HCT116 (cell line): Measurements from ENCODE around the gene FAM43B. TPM values are rescaled to one million over a fixed set of nuclear protein-coding genes. Genes with fewer than 3 reads are reported as not detected.

Source experiments
- ATAC-seq: fragments of 200-7000 bp; cut with Tn5 transposase; 2 replicates; pipeline ENCODE4 v1.9.1; 2020; ENCODE audit warnings: mild to moderate bottlenecking, moderate library complexity
- BruUV-seq: library from RNA; stranded (reverse); fragments of 400-500 nt; replicated peaks from 2 replicates; lab custom pipeline; 2021; lab: Mats Ljungman, UMichigan
- CTCF ChIA-PET: fragments of 300-600 bp; sonication (Branson Sonifier 250); formaldehyde crosslinking; loops from one replicate; lab custom pipeline; 2021; ENCODE audit warnings: antibody characterized with exemption; lab: Charles Lee
- POLR2A ChIA-PET: fragments of 300-600, 350-600 bp; sonication (Branson Sonifier 250); formaldehyde crosslinking; loops from one replicate; lab custom pipeline; 2021; ENCODE audit warnings: antibody characterized with exemption; lab: Charles Lee
- RAD21 ChIA-PET, 2 experiments: fragments of 300-600 bp; sonication (Branson Sonifier 250); formaldehyde crosslinking; loops; one replicate each; lab custom pipeline; 2023; ENCODE audit warnings: low total read pairs in 2 of 2; ENCODE audit not compliant: uncharacterized antibody in 2 of 2, unreplicated experiment in 2 of 2, low non-redundant PET in 1 of 2; lab: Charles Lee
- DNase-seq: peaks from one replicate; pipeline ENCODE4 v3.0.0-alpha.2; 2010; ENCODE audit warnings: low read depth, low spot score
- H2AFZ ChIP-seq: fragments of 200-600 bp; shearing (Covaris generic), sonication (generic); 2 replicates; pipeline ENCODE4 v1.6.1; 2017; ENCODE audit warnings: low read depth, mixed run types, mixed read lengths, antibody characterized with exemption, low read length; ENCODE audit not compliant: poor library complexity, severe bottlenecking
- H3K27ac ChIP-seq: 2 replicates; pipeline ENCODE4 v1.5.1; 2012; ENCODE audit warnings: low read depth, low read length
- H3K27me3 ChIP-seq: fragments of 200-600 bp; sonication (generic); 2 replicates; pipeline ENCODE4 v1.6.1; 2016; ENCODE audit warnings: mixed run types, low read length, mixed read lengths; ENCODE audit not compliant: insufficient read depth
- H3K36me3 ChIP-seq, 2 experiments: fragments of 200-500 bp in 1 of 2; fragments of 200-600 bp in 1 of 2; sonication (Bioruptor generic) in 1 of 2; sonication (generic) in 1 of 2; 2 replicates each; pipeline versions ENCODE4 v1.5.1 to v1.6.1; 2014 to 2016; ENCODE audit warnings: low read length in 2 of 2, inconsistent platforms in 1 of 2, mixed read lengths in 1 of 2, mixed run types in 1 of 2; ENCODE audit not compliant: insufficient read depth in 2 of 2, control insufficient read depth in 1 of 2
- H3K4me1 ChIP-seq, 2 experiments: fragments of 200-600 bp in 1 of 2; sonication (generic) in 1 of 2; 2 replicates each; pipeline versions ENCODE4 v1.5.1 to v1.6.1; 2012 to 2017; ENCODE audit warnings: low read length in 2 of 2, inconsistent platforms in 1 of 2, mild to moderate bottlenecking in 1 of 2, mixed read lengths in 1 of 2, mixed run types in 1 of 2, moderate library complexity in 1 of 2; ENCODE audit not compliant: insufficient read depth in 2 of 2, control insufficient read depth in 1 of 2
- H3K4me2 ChIP-seq: fragments of 200-600 bp; sonication (generic); 2 replicates; pipeline ENCODE4 v1.6.1; 2017; ENCODE audit warnings: mixed run types, low read length, mixed read lengths
- H3K4me3 ChIP-seq, 2 experiments: fragments of 200-600 bp in 1 of 2; sonication (generic) in 1 of 2; replicated peaks in 1 of 2; 2 replicates each; pipeline ENCODE4 v1.5.1; 2011 to 2016; ENCODE audit warnings: low read length in 2 of 2, control low read depth in 1 of 2, low read depth in 1 of 2, mild to moderate bottlenecking in 1 of 2, mixed read lengths in 1 of 2, mixed run types in 1 of 2
- H3K79me2 ChIP-seq: fragments of 200-600 bp; sonication (generic); 2 replicates; pipeline ENCODE4 v1.6.1; 2017; ENCODE audit warnings: mild to moderate bottlenecking, mixed run types, low read length, moderate library complexity, mixed read lengths; ENCODE audit not compliant: insufficient read depth
- H3K9ac ChIP-seq: fragments of 200-600 bp; sonication (generic); 2 replicates; pipeline ENCODE4 v1.6.1; 2016; ENCODE audit warnings: low read length, mixed read lengths
- H3K9me2 ChIP-seq: fragments of 200-600 bp; sonication (generic), shearing (Covaris generic); 2 replicates; pipeline ENCODE4 v1.6.1; 2017; ENCODE audit warnings: mixed run types, mild to moderate bottlenecking, moderate library complexity; ENCODE audit not compliant: insufficient read depth
- H3K9me3 ChIP-seq, 2 experiments: fragments of 200-500 bp in 1 of 2; fragments of 200-600 bp in 1 of 2; sonication (Bioruptor generic) in 1 of 2; sonication (generic) in 1 of 2; 2 replicates each; pipeline ENCODE4 v1.6.1; 2014 to 2017; ENCODE audit warnings: low read length in 2 of 2, mixed read lengths in 2 of 2, inconsistent platforms in 1 of 2, low read depth in 1 of 2, mild to moderate bottlenecking in 1 of 2, mixed run types in 1 of 2, moderate library complexity in 1 of 2; ENCODE audit not compliant: control insufficient read depth in 1 of 2, insufficient read depth in 1 of 2
- H4K20me1 ChIP-seq: fragments of 200-600 bp; sonication (generic), shearing (Covaris generic); 2 replicates; pipeline ENCODE4 v1.6.1; 2017; ENCODE audit warnings: mixed run types, mild to moderate bottlenecking, moderate library complexity; ENCODE audit not compliant: insufficient read depth
- CBX3 ChIP-seq: IDR thresholded peaks from 2 replicates; pipeline ENCODE4 v1.6.1; 2012; ENCODE audit warnings: low read depth
- EGR1 ChIP-seq: IDR thresholded peaks from 2 replicates; pipeline ENCODE4 v1.6.1; 2012; ENCODE audit warnings: low read depth
- ELF1 ChIP-seq: IDR thresholded peaks from 2 replicates; pipeline ENCODE4 v1.6.1; 2012; ENCODE audit warnings: low read depth, borderline replicate concordance
- EZH2 ChIP-seq: fragments of 200-600 bp; sonication (generic); IDR thresholded peaks from 2 replicates; pipeline ENCODE4 v1.6.1; 2017; ENCODE audit warnings: antibody characterized with exemption, mixed run types
- EZH2phosphoT487 ChIP-seq: fragments of 200-600 bp; IDR thresholded peaks from 2 replicates; pipeline ENCODE4 v1.6.1; 2018; ENCODE audit warnings: antibody characterized with exemption, borderline replicate concordance
- FOSL1 ChIP-seq: IDR thresholded peaks from 2 replicates; pipeline ENCODE4 v1.6.1; 2012; ENCODE audit warnings: low read depth
- JUND ChIP-seq: IDR thresholded peaks from 2 replicates; pipeline ENCODE4 v1.6.1; 2012
- POLR2A ChIP-seq: IDR thresholded peaks from 2 replicates; pipeline ENCODE4 v1.7.0; 2011; ENCODE audit warnings: borderline replicate concordance; ENCODE audit not compliant: insufficient read depth, insufficient read length; ENCODE audit errors: extremely low read depth
- POLR2AphosphoS5 ChIP-seq: IDR thresholded peaks from 2 replicates; pipeline ENCODE4 v1.6.1; 2011; ENCODE audit warnings: mild to moderate bottlenecking, low read depth, low read length, moderate library complexity
- RAD21 ChIP-seq: IDR thresholded peaks from 2 replicates; pipeline ENCODE4 v1.6.1; 2012; ENCODE audit warnings: low read depth, mild to moderate bottlenecking
- SRF ChIP-seq: IDR thresholded peaks from 2 replicates; pipeline ENCODE4 v1.6.1; 2012; ENCODE audit warnings: low read depth
- TCF7L2 ChIP-seq: IDR thresholded peaks from 2 replicates; pipeline ENCODE4 v1.7.0; 2011; ENCODE audit warnings: borderline replicate concordance, inconsistent platforms; ENCODE audit not compliant: insufficient read depth, insufficient read length; ENCODE audit errors: extremely low read depth
- YY1 ChIP-seq: IDR thresholded peaks from 2 replicates; pipeline ENCODE4 v1.6.1; 2011; ENCODE audit warnings: low read length, low read depth, moderate library complexity, mild to moderate bottlenecking; ENCODE audit not compliant: insufficient replicate concordance; ENCODE audit errors: extremely low read depth
- ZFX ChIP-seq: fragments of 450-650 bp; IDR thresholded peaks from 2 replicates; pipeline ENCODE4 v1.6.1; 2017
- ZNF274 ChIP-seq: fragments of 200-500 bp; sonication (Bioruptor generic); IDR thresholded peaks from 2 replicates; pipeline ENCODE4 v1.6.1; 2014; ENCODE audit warnings: mild to moderate bottlenecking, low read depth, low read length, inconsistent platforms
- intact Hi-C: fragments of 100-400 bp; cut with micrococcal nuclease; formaldehyde crosslinking; loops from 2 replicates; pipeline ENCODE4 v1.10.0; 2022
- total RNA-seq: library from RNA; stranded (reverse); gene quantifications from one replicate; pipeline ENCODE4 v1.2.1, GENCODE V29; 2021; ENCODE audit not compliant: unreplicated experiment
- TF ChIP-seq, protein P1 (sequence below), 3 experiments: fragments of 200-600 bp in 1 of 3; sonication (generic) in 1 of 3; IDR thresholded peaks in 2 of 3; conservative IDR thresholded peaks in 1 of 3; 2 replicates each; pipeline ENCODE4 v1.5.1; 2012 to 2017; ENCODE audit warnings: low read depth in 2 of 3, low read length in 2 of 3, antibody characterized with exemption in 1 of 3, borderline replicate concordance in 1 of 3, control low read depth in 1 of 3, mild to moderate bottlenecking in 1 of 3, mixed read lengths in 1 of 3, mixed run types in 1 of 3, moderate library complexity in 1 of 3; ENCODE audit not compliant: insufficient read depth in 1 of 3
- TF ChIP-seq, protein P2 (sequence below): IDR thresholded peaks from 2 replicates; pipeline ENCODE4 v1.6.1; 2012
- TF ChIP-seq, protein P3 (sequence below): IDR thresholded peaks from 2 replicates; pipeline ENCODE4 v1.6.1; 2012; ENCODE audit warnings: low read depth
- TF ChIP-seq, protein P4 (sequence below): IDR thresholded peaks from 2 replicates; pipeline ENCODE4 v1.6.1; 2011; ENCODE audit warnings: mild to moderate bottlenecking, low read length, moderate library complexity; ENCODE audit not compliant: insufficient replicate concordance; ENCODE audit errors: extremely low read depth

Gene FAM43B
- total RNA-seq, 1 experiment from 2014 or later, result not detected

DNA sequence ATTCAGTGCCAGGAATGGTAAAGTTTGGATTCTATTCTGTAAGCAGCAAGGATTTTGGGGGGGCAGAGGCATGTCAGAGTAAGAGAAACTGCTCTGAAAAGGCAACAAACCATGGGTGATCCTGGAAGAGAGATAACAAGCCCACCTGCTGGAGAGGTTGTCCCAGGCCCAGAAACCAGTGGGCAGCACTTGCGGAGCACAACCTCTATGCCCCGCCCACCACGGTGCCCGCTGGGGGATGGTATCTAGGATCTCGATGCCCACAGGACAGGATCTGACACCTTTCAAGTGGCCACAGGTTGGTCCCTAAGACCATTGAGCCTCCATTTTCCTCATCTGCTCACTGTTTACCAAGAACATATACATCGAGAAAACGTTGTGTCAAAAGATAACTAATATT is 24.2 kb upstream of the FAM43B start:
- Histone ChIP-seq H3K27me3 (peaks cover 15% of the 10 kb centered on the region; the same call in 1 of the 2 replicates), H3K9ac (no peak overlapping the region), H3K4me3 (no peak overlapping the region), H3K36me3 (no peaks in the 10 kb centered on the region), H3K9me3 (no peaks in the 10 kb centered on the region), H3K9me2 (no peaks in the 10 kb centered on the region), H3K79me2 (no peaks in the 10 kb centered on the region), H3K4me2 (no peak overlapping the region), H4K20me1 (no peaks in the 10 kb centered on the region), H2AFZ (no peak overlapping the region), H3K27ac (no peak overlapping the region), H3K4me1 (no peaks in the 10 kb centered on the region)
- BruUV-seq, result no TSS peak
- ChIA-PET POLR2A (no interaction called here), RAD21 (no interaction called here), CTCF (no interaction called here)
- intact Hi-C loops, result no loop called here
- no peak for DNase-seq
- ATAC-seq, result no peak
- no peak for TF ChIP-seq POLR2A
- TF ChIP-seq EZH2, result no peak
- no peak for TF ChIP-seq FOSL1
- no peak for TF ChIP-seq CBX3
- no peak for TF ChIP-seq TCF7L2
- no peak for TF ChIP-seq EZH2phosphoT487
- TF ChIP-seq, protein P1, sequence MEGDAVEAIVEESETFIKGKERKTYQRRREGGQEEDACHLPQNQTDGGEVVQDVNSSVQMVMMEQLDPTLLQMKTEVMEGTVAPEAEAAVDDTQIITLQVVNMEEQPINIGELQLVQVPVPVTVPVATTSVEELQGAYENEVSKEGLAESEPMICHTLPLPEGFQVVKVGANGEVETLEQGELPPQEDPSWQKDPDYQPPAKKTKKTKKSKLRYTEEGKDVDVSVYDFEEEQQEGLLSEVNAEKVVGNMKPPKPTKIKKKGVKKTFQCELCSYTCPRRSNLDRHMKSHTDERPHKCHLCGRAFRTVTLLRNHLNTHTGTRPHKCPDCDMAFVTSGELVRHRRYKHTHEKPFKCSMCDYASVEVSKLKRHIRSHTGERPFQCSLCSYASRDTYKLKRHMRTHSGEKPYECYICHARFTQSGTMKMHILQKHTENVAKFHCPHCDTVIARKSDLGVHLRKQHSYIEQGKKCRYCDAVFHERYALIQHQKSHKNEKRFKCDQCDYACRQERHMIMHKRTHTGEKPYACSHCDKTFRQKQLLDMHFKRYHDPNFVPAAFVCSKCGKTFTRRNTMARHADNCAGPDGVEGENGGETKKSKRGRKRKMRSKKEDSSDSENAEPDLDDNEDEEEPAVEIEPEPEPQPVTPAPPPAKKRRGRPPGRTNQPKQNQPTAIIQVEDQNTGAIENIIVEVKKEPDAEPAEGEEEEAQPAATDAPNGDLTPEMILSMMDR (IDR thresholded peaks at IDR 0.05 in 2 of 3, conservative IDR thresholded peaks at IDR 0.05 in 1 of 3; ENCODE audit: borderline replicate concordance in 1 of 3, insufficient read depth in 1 of 3, low read depth in 2 of 3, low read length in 2 of 3), result no peak
- TF ChIP-seq ZNF274, result no peak
- no peak for TF ChIP-seq ELF1
- TF ChIP-seq SRF, result no peak
- no peak for TF ChIP-seq YY1
- TF ChIP-seq EGR1, result no peak
- no peak for TF ChIP-seq JUND
- TF ChIP-seq, protein P2, sequence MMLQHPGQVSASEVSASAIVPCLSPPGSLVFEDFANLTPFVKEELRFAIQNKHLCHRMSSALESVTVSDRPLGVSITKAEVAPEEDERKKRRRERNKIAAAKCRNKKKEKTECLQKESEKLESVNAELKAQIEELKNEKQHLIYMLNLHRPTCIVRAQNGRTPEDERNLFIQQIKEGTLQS, result no peak
- TF ChIP-seq, protein P3, sequence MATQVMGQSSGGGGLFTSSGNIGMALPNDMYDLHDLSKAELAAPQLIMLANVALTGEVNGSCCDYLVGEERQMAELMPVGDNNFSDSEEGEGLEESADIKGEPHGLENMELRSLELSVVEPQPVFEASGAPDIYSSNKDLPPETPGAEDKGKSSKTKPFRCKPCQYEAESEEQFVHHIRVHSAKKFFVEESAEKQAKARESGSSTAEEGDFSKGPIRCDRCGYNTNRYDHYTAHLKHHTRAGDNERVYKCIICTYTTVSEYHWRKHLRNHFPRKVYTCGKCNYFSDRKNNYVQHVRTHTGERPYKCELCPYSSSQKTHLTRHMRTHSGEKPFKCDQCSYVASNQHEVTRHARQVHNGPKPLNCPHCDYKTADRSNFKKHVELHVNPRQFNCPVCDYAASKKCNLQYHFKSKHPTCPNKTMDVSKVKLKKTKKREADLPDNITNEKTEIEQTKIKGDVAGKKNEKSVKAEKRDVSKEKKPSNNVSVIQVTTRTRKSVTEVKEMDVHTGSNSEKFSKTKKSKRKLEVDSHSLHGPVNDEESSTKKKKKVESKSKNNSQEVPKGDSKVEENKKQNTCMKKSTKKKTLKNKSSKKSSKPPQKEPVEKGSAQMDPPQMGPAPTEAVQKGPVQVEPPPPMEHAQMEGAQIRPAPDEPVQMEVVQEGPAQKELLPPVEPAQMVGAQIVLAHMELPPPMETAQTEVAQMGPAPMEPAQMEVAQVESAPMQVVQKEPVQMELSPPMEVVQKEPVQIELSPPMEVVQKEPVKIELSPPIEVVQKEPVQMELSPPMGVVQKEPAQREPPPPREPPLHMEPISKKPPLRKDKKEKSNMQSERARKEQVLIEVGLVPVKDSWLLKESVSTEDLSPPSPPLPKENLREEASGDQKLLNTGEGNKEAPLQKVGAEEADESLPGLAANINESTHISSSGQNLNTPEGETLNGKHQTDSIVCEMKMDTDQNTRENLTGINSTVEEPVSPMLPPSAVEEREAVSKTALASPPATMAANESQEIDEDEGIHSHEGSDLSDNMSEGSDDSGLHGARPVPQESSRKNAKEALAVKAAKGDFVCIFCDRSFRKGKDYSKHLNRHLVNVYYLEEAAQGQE, result no peak
- TF ChIP-seq, protein P4, sequence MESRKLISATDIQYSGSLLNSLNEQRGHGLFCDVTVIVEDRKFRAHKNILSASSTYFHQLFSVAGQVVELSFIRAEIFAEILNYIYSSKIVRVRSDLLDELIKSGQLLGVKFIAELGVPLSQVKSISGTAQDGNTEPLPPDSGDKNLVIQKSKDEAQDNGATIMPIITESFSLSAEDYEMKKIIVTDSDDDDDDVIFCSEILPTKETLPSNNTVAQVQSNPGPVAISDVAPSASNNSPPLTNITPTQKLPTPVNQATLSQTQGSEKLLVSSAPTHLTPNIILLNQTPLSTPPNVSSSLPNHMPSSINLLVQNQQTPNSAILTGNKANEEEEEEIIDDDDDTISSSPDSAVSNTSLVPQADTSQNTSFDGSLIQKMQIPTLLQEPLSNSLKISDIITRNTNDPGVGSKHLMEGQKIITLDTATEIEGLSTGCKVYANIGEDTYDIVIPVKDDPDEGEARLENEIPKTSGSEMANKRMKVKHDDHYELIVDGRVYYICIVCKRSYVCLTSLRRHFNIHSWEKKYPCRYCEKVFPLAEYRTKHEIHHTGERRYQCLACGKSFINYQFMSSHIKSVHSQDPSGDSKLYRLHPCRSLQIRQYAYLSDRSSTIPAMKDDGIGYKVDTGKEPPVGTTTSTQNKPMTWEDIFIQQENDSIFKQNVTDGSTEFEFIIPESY, result no peak
- no peak for TF ChIP-seq POLR2AphosphoS5
- TF ChIP-seq ZFX, result no peak
- TF ChIP-seq RAD21, result no peak
- TF ChIP-seq, all 23 proteins: peak for 0
